ENCODE results near the gene GP9. TPM values are rescaled to one million over a fixed set of nuclear protein-coding genes. Genes with fewer than 3 reads are reported as not detected.

Gene GP9
- total and polyA plus RNA-seq, 12 donors, result 0.13 to 1.6 TPM; not detected in 10

DNA sequence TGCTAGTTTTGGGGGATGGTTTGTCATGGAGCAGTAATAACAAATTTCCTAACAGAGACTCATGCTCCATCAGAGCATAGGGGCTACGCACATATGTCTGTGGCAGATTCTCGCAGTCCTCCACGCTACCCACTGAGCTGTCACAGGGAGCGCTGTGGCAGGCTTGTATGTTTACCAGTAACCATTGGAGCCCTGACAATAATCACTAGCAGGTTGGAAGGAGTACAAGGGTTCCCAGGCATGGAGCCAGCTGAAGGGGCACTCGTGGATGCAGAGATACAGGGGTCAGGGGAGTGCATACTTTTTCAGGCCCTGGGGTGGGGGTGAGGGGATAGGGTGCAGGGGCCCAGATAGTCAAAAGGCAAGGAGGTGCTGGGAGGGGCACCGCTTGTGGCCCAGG is 7.9 kb upstream of the GP9 start:
- no peaks in the 10 kb centered on the region for H3K27me3 ChIP-seq
- H3K27ac ChIP-seq, result peak overlapping the region in 2 of 5 donors; percentile 24 to 49
- H3K4me1 ChIP-seq (replicated peaks in 1 of 2), result peaks cover 0 to 4% of the 10 kb centered on the region in 2 donors
- intact Hi-C loops (cut with DNase I), result loop anchor here (10.0 kb wide), 2 partner anchors 192 to 202 kb away; partner anchors contain the start of gene COPG1 (in 1 of the 2)
- peak in 1 of 7 donors; percentile 56 for DNase-seq
- TF ChIP-seq POLR2A (IDR thresholded peaks at IDR 0.05), result no peak
- TF ChIP-seq, protein P1, sequence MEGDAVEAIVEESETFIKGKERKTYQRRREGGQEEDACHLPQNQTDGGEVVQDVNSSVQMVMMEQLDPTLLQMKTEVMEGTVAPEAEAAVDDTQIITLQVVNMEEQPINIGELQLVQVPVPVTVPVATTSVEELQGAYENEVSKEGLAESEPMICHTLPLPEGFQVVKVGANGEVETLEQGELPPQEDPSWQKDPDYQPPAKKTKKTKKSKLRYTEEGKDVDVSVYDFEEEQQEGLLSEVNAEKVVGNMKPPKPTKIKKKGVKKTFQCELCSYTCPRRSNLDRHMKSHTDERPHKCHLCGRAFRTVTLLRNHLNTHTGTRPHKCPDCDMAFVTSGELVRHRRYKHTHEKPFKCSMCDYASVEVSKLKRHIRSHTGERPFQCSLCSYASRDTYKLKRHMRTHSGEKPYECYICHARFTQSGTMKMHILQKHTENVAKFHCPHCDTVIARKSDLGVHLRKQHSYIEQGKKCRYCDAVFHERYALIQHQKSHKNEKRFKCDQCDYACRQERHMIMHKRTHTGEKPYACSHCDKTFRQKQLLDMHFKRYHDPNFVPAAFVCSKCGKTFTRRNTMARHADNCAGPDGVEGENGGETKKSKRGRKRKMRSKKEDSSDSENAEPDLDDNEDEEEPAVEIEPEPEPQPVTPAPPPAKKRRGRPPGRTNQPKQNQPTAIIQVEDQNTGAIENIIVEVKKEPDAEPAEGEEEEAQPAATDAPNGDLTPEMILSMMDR (IDR thresholded peaks at IDR 0.05), result no peak
- no peaks in the 10 kb centered on the region for H3K36me3 ChIP-seq (replicated peaks in 1 of 2)
- 69 to 79% (median 77%) methylated on average over 6 of the region's 6 CpGs for WGBS, 4 donors
- H3K9me3 ChIP-seq (replicated peaks in 1 of 3), result no peaks in the 10 kb centered on the region
- no peak overlapping the region for H3K4me3 ChIP-seq

DNA sequence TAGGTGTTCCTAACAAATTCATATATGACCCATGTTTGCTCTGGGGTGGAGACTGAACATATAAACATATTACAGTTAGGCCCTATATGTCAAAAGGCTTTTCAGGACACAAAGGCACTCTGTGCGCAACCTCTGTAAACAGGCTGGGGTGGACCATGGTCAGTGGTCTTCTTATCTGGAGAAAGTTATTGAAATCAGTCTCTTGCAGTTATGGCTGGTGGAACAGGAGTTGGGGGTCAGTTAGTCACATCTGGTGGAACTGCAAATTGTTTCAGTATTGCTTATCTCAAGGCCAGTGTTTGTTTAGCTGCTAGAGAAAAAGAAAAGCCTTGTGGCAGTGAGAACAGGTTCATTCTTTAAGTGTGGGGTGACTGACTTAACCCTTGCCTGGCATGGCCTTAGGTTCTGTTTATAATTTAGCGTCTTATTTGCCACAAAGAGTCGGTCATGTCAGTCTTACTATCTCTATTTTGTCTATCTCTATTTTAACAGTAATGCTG is 5.9 kb upstream of the GP9 start:
- Histone ChIP-seq H3K4me3 (no peak overlapping the region), H3K9me3 (replicated peaks in 1 of 3) (no peaks in the 10 kb centered on the region), H3K27ac (no peak overlapping the region), H3K27me3 (no peaks in the 10 kb centered on the region), H3K36me3 (replicated peaks in 1 of 2) (no peaks in the 10 kb centered on the region), H3K4me1 (replicated peaks in 1 of 2) (peaks cover 0 to 4% of the 10 kb centered on the region in 2 donors)
- WGBS, 4 donors, result 54 to 88% (median 85%) methylated on average over 3 of the region's 3 CpGs
- DNase-seq, result no peak
- TF ChIP-seq, protein P1 (IDR thresholded peaks at IDR 0.05), result no peak
- no peak for TF ChIP-seq POLR2A (IDR thresholded peaks at IDR 0.05)
- intact Hi-C loops (cut with DNase I), result loop anchor here (10.0 kb wide), 2 partner anchors 190 to 200 kb away; partner anchors contain the start of gene COPG1 (in 1 of the 2)

DNA sequence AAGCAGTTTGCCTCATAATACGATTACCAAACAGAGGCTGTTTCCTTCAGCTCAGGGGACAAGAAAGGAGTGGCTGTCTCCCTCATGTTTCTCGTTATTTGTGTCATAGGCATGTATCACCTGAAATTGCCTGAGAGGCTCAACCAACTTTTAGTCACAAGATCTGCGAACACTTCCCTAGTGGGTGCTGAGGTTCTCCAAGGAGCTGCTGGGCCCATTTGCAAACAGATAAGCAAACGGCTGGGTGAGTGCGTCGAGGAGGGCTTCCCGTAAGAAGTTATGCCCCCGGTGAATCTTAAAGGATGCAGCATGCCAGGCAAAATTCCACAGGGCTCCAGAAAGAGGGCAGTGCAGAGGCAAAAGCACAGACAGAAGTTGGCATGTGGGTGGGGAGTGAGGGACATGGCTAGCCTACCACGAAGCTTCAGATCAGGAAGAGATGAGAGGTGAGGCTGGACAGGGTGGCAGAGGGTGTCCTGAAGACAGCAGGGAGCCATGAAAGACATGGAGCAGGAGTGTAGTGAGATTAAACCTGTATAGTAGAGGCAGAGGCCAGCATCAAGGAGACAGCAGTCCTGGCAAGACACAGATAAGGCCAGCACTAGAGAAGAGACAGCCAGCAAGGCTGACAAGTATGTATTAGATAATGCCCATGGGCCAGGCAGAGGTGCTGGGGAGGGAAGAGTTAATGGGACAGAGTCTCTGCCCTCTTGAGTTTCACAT is 4.0 kb upstream of the GP9 start:
- TF ChIP-seq, protein P1 (IDR thresholded peaks at IDR 0.05), result no peak
- TF ChIP-seq POLR2A (IDR thresholded peaks at IDR 0.05), result no peak
- H3K4me3 ChIP-seq, result no peak overlapping the region
- no peaks in the 10 kb centered on the region for H3K9me3 ChIP-seq (replicated peaks in 1 of 3)
- intact Hi-C loops (cut with DNase I), result loop anchor here (10.0 kb wide), 2 partner anchors 188 to 198 kb away; partner anchors contain the start of gene COPG1 (in 1 of the 2)
- no peak overlapping the region for H3K27ac ChIP-seq
- no peaks in the 10 kb centered on the region for H3K27me3 ChIP-seq
- no peaks in the 10 kb centered on the region for H3K36me3 ChIP-seq (replicated peaks in 1 of 2)
- 66 to 76% (median 74%) methylated on average over 9 of the region's 9 CpGs for WGBS, 4 donors
- peaks cover 0 to 4% of the 10 kb centered on the region in 2 donors for H3K4me1 ChIP-seq (replicated peaks in 1 of 2)
- no peak for DNase-seq

DNA sequence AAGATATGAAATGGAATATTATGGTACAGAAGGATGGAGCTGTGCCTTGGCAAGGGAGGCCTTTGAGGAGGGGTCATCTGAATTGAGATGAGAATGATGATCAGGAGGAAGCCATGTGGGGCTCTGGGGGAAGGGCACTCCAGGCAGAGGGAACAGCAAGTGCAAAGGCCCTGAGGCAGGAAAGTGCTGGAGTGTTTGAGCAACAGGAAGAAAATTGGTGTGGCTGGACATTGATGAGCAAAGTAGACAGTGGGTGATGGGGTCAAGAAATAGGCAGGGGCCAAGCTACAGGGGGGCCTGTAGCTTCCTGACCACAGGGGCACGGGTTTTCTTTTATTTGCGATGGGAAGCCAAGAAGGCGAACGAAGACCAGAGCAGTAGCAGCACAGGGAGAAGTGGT is 3.3 kb upstream of the GP9 start:
- 91 to 98% (median 92%) methylated on average over 4 of the region's 4 CpGs for WGBS, 4 donors
- TF ChIP-seq, protein P1 (IDR thresholded peaks at IDR 0.05), result no peak
- no peak for TF ChIP-seq POLR2A (IDR thresholded peaks at IDR 0.05)
- Histone ChIP-seq H3K36me3 (replicated peaks in 1 of 2) (no peaks in the 10 kb centered on the region), H3K9me3 (replicated peaks in 1 of 3) (no peaks in the 10 kb centered on the region), H3K4me1 (replicated peaks in 1 of 2) (peaks cover 0 to 4% of the 10 kb centered on the region in 2 donors), H3K27ac (no peak overlapping the region), H3K4me3 (no peak overlapping the region), H3K27me3 (no peaks in the 10 kb centered on the region)
- intact Hi-C loops (cut with DNase I), result loop anchor here (10.0 kb wide), 2 partner anchors 188 to 198 kb away; partner anchors contain the start of gene COPG1 (in 1 of the 2)
- DNase-seq, result no peak
